Liver (tissue), 9 donors: ENCODE measurements around the gene TNNT1. TPM values are rescaled to one million over a fixed set of nuclear protein-coding genes. Genes with fewer than 3 reads are reported as not detected.

Source experiments
- DNase-seq: peaks from one replicate; pipeline ENCODE4 v3.0.0-alpha.2; 2017; ENCODE audit warnings: low spot score
- H3K27ac ChIP-seq, 2 donors: one replicate each; pipeline ENCODE4 v1.7.0; 2013; ENCODE audit warnings: inconsistent platforms in 2 of 2, low read length in 2 of 2, control low read depth in 1 of 2, low read depth in 1 of 2, mild to moderate bottlenecking in 1 of 2
- H3K27me3 ChIP-seq, 4 donors: one replicate each; pipeline versions ENCODE4 v1.6.1 to v1.7.0; 2013; ENCODE audit warnings: low read length in 3 of 4, inconsistent platforms in 1 of 4, mild to moderate bottlenecking in 1 of 4, moderate library complexity in 1 of 4; ENCODE audit not compliant: control insufficient read depth in 4 of 4, insufficient read depth in 4 of 4
- H3K36me3 ChIP-seq, 4 donors: one replicate each; pipeline versions ENCODE4 v1.6.1 to v1.7.0; 2013; ENCODE audit warnings: low read length in 3 of 4, mild to moderate bottlenecking in 3 of 4, low read depth in 1 of 4, moderate library complexity in 1 of 4; ENCODE audit not compliant: control insufficient read depth in 4 of 4, insufficient read depth in 3 of 4
- H3K4me1 ChIP-seq, 4 donors: one replicate each; pipeline versions ENCODE4 v1.6.1 to v1.7.0; 2013; ENCODE audit warnings: low read length in 3 of 4, mild to moderate bottlenecking in 3 of 4, moderate library complexity in 1 of 4; ENCODE audit not compliant: control insufficient read depth in 4 of 4, insufficient read depth in 4 of 4
- H3K4me3 ChIP-seq, 3 donors: one replicate each; pipeline versions ENCODE4 v1.6.1 to v1.7.0; 2013; ENCODE audit warnings: low read length in 3 of 3, control low read depth in 1 of 3, low read depth in 1 of 3, mild to moderate bottlenecking in 1 of 3
- H3K9ac ChIP-seq, 2 donors: one replicate each; pipeline ENCODE4 v1.7.0; 2013; ENCODE audit warnings: low read length in 2 of 2, mild to moderate bottlenecking in 2 of 2, moderate library complexity in 2 of 2, control low read depth in 1 of 2, low read depth in 1 of 2
- H3K9me3 ChIP-seq, 4 donors: one replicate each; pipeline versions ENCODE4 v1.6.1 to v1.7.0; 2013; ENCODE audit warnings: low read length in 3 of 4; ENCODE audit not compliant: control insufficient read depth in 4 of 4
- ATF3 ChIP-seq: IDR thresholded peaks from 2 replicates; pipeline ENCODE4 v1.6.1; 2016; ENCODE audit warnings: antibody characterized with exemption
- CTCF ChIP-seq: fragments of 150-350 bp; IDR thresholded peaks from 2 replicates; pipeline ENCODE4 v1.5.1; 2017; ENCODE audit warnings: improper control_type of control experiment, low read depth, low read length; ENCODE audit not compliant: missing input control
- EGR1 ChIP-seq, 2 donors: IDR thresholded peaks; 2 replicates each; pipeline ENCODE4 v1.6.1; 2016 to 2018; ENCODE audit warnings: antibody characterized with exemption in 2 of 2, low read depth in 2 of 2
- FOXA1 ChIP-seq: IDR thresholded peaks from 2 replicates; pipeline ENCODE4 v1.6.1; 2016; ENCODE audit warnings: antibody characterized with exemption
- FOXA2 ChIP-seq: IDR thresholded peaks from 2 replicates; pipeline ENCODE4 v1.6.1; 2016; ENCODE audit warnings: antibody characterized with exemption
- GABPA ChIP-seq, 2 donors: IDR thresholded peaks in 1 of 2; conservative IDR thresholded peaks in 1 of 2; 2 replicates each; pipeline ENCODE4 v1.6.1; 2016; ENCODE audit warnings: antibody characterized with exemption in 2 of 2, mild to moderate bottlenecking in 1 of 2, moderate library complexity in 1 of 2
- HNF4A ChIP-seq, 2 donors: conservative IDR thresholded peaks; 2 replicates each; pipeline ENCODE4 v1.6.1; 2016; ENCODE audit warnings: antibody characterized with exemption in 2 of 2, mild to moderate bottlenecking in 2 of 2
- HNF4G ChIP-seq: IDR thresholded peaks from 2 replicates; pipeline ENCODE4 v1.6.1; 2016; ENCODE audit warnings: antibody characterized with exemption
- JUND ChIP-seq, 2 donors: IDR thresholded peaks; 2 replicates each; pipeline ENCODE4 v1.6.1; 2016; ENCODE audit warnings: antibody characterized with exemption in 2 of 2
- MAX ChIP-seq: IDR thresholded peaks from 2 replicates; pipeline ENCODE4 v1.6.1; 2016; ENCODE audit warnings: antibody characterized with exemption
- NR2F2 ChIP-seq: IDR thresholded peaks from 2 replicates; pipeline ENCODE4 v1.6.1; 2016; ENCODE audit warnings: antibody characterized with exemption
- RAD21 ChIP-seq, 2 donors: IDR thresholded peaks; 2 replicates each; pipeline ENCODE4 v1.6.1; 2016; ENCODE audit warnings: antibody characterized with exemption in 2 of 2, mild to moderate bottlenecking in 2 of 2
- REST ChIP-seq: IDR thresholded peaks from 2 replicates; pipeline ENCODE4 v1.6.1; 2016; ENCODE audit warnings: antibody characterized with exemption, mild to moderate bottlenecking
- RXRA ChIP-seq, 2 donors: IDR thresholded peaks; 2 replicates each; pipeline ENCODE4 v1.6.1; 2017 to 2018; ENCODE audit warnings: antibody characterized with exemption in 2 of 2, mild to moderate bottlenecking in 1 of 2
- SP1 ChIP-seq: IDR thresholded peaks from 2 replicates; pipeline ENCODE4 v1.6.1; 2018; ENCODE audit warnings: antibody characterized with exemption, mild to moderate bottlenecking
- TAF1 ChIP-seq: conservative IDR thresholded peaks from 2 replicates; pipeline ENCODE4 v1.6.1; 2016; ENCODE audit warnings: antibody characterized with exemption, mild to moderate bottlenecking
- YY1 ChIP-seq: IDR thresholded peaks from 2 replicates; pipeline ENCODE4 v1.6.1; 2016; ENCODE audit warnings: antibody characterized with exemption, mild to moderate bottlenecking
- ZBTB33 ChIP-seq: IDR thresholded peaks from 2 replicates; pipeline ENCODE4 v1.6.1; 2016; ENCODE audit warnings: antibody characterized with exemption
- WGBS: extraction: QIAGEN DNeasy Blood & Tissue Kit; methylation state at CpG from one replicate; pipeline ENCODE4 v1.1.7; 2013; 5-methylcytosine and 5-hydroxymethylcytosine counted together
- polyA plus RNA-seq, 2 donors: library from polyadenylated mRNA; stranded (reverse) in 1 of 2; unstranded in 1 of 2; fragments of 200-250 nt in 1 of 2; fragments of >200 nt in 1 of 2; fragmentation: Nextera tagmentation in 1 of 2; extraction: Ambion mirVana in 1 of 2; gene quantifications; one replicate each; pipeline versions ENCODE4 v1.2.1 to v1.2.3, GENCODE V29; 2013 to 2015
- total RNA-seq, 2 donors: library from RNA; depleted of rRNA; stranded (reverse); fragments of >200 nt; gene quantifications; one replicate each; pipeline ENCODE4 v1.2.3, GENCODE V29; 2014
- donor health status: healthy.
- donor health status: healthy.
- donor health status: healthy.
- donor health status: healthy.
- donor health status: healthy.

Gene TNNT1
- total and polyA plus RNA-seq, 4 donors = 0.15 to 0.28 TPM; not detected in 2

- H3K9me3 ChIP-seq = no peaks in the 10 kb centered on the region
- no peak for DNase-seq
- H3K4me3 ChIP-seq = no peak overlapping the region
- H3K4me1 ChIP-seq = no peaks in the 10 kb centered on the region
- H3K27me3 ChIP-seq = no peaks in the 10 kb centered on the region
- no peak overlapping the region for H3K27ac ChIP-seq
- H3K36me3 ChIP-seq = peaks cover 7 to 39% (median 13%) of the 10 kb centered on the region in 4 donors
- H3K9ac ChIP-seq = no peak overlapping the region
- TF ChIP-seq RAD21 (IDR thresholded peaks at IDR 0.05) (no peak), YY1 (no peak), FOXA1 (no peak), JUND (IDR thresholded peaks at IDR 0.05) (no peak), CTCF (no peak), REST (no peak), NR2F2 (no peak), SP1 (no peak), HNF4G (no peak), ZBTB33 (no peak), TAF1 (no peak), ATF3 (no peak), RXRA (IDR thresholded peaks at IDR 0.05) (no peak), HNF4A (conservative IDR thresholded peaks at IDR 0.05) (no peak), EGR1 (IDR thresholded peaks at IDR 0.05; ENCODE audit: low read depth in 2 of 2) (no peak), MAX (no peak), GABPA (IDR thresholded peaks at IDR 0.05 in 1 of 2, conservative IDR thresholded peaks at IDR 0.05 in 1 of 2) (no peak)
- WGBS = 97% methylated on average over 6 of the region's 6 CpGs
These were observed 42.4 kb downstream of the TNNT1 start for GRCh38 chr19:55106591-55106990.

- H3K4me1 ChIP-seq = no peaks in the 10 kb centered on the region
- no peak overlapping the region for H3K9ac ChIP-seq
- H3K4me3 ChIP-seq = no peak overlapping the region
- H3K27ac ChIP-seq = no peak overlapping the region
- WGBS = 98% methylated on average over 2 of the region's 2 CpGs
- no peaks in the 10 kb centered on the region for H3K27me3 ChIP-seq
- no peak for DNase-seq
- H3K36me3 ChIP-seq = peaks cover 7 to 40% (median 12%) of the 10 kb centered on the region in 4 donors
- H3K9me3 ChIP-seq = no peaks in the 10 kb centered on the region
- TF ChIP-seq FOXA2 (no peak), GABPA (IDR thresholded peaks at IDR 0.05 in 1 of 2, conservative IDR thresholded peaks at IDR 0.05 in 1 of 2) (no peak), YY1 (no peak), SP1 (no peak), TAF1 (no peak), RAD21 (IDR thresholded peaks at IDR 0.05) (no peak), CTCF (no peak), REST (no peak), MAX (no peak), NR2F2 (no peak)
These were observed 43.8 kb downstream of the TNNT1 start for GRCh38 chr19:55105237-55105636.
